Ascending aorta (tissue), 2 donors: ENCODE measurements around the gene CLASRP. TPM values are rescaled to one million over a fixed set of nuclear protein-coding genes. Genes with fewer than 3 reads are reported as not detected.
"Not testable (repeated sequence)": the region's sequence is repeated elsewhere in the genome, so short reads cannot be mapped to it uniquely, and the experiment has no call there.

ENCODE experiments used
- DNase-seq, 2 donors: peaks; one replicate each; pipeline ENCODE4 v3.0.0-alpha.2; 2019; ENCODE audit warnings: low spot score in 2 of 2
- H3K27ac ChIP-seq, 2 donors: fragments of 200-600 bp; sonication (generic); one replicate each; pipeline ENCODE4 v1.5.1; 2016 to 2017; ENCODE audit warnings: mild to moderate bottlenecking in 1 of 2
- H3K27me3 ChIP-seq: fragments of 200-600 bp; sonication (generic); one replicate; pipeline ENCODE4 v1.5.1; 2017
- H3K36me3 ChIP-seq, 2 donors: fragments of 200-600 bp; sonication (generic); one replicate each; pipeline ENCODE4 v1.5.1; 2016
- H3K4me1 ChIP-seq, 2 donors: fragments of 200-600 bp; sonication (generic); one replicate each; pipeline ENCODE4 v1.5.1; 2016 to 2017; ENCODE audit warnings: mild to moderate bottlenecking in 1 of 2
- H3K4me3 ChIP-seq, 2 donors: fragments of 200-600 bp; sonication (generic); one replicate each; pipeline ENCODE4 v1.5.1; 2016 to 2017; ENCODE audit warnings: mild to moderate bottlenecking in 1 of 2
- H3K9me3 ChIP-seq, 2 donors: fragments of 200-600 bp; sonication (generic); one replicate each; pipeline ENCODE4 v1.5.1; 2016
- CTCF ChIP-seq, 3 experiments: fragments of 200-600 bp in 2 of 3; fragments of 450-650 bp in 1 of 3; sonication (generic) in 2 of 3; IDR thresholded peaks; one replicate each; pipeline ENCODE4 v1.5.1; 2016 to 2019; ENCODE audit warnings: antibody characterized with exemption in 3 of 3, mild to moderate bottlenecking in 1 of 3, moderate library complexity in 1 of 3
- intact Hi-C: fragments of 100-400 bp; cut with DNase I; formaldehyde crosslinking; loops from one replicate; pipeline ENCODE4 v1.15.1; 2023
- total RNA-seq: library from RNA; depleted of rRNA; stranded (reverse); fragments of >200 nt; gene quantifications from one replicate; pipeline ENCODE4 v1.1.0, GENCODE V29; 2016

CLASRP gene
- total RNA-seq, 1 donor from 2014 or later = 103 TPM

- DNase-seq = no peak
- Histone ChIP-seq H3K9me3 (no peaks in the 10 kb centered on the region), H3K4me1 (no peaks in the 10 kb centered on the region), H3K36me3 (peaks cover 34 to 46% of the 10 kb centered on the region in 2 donors), H3K27me3 (no peaks in the 10 kb centered on the region), H3K4me3 (no peak overlapping the region), H3K27ac (no peak overlapping the region)
- intact Hi-C loops = no loop called here
- TF ChIP-seq CTCF (IDR thresholded peaks at IDR 0.05) = no peak
Observed at GRCh38 chr19:44993526-44993925, 45.3 kb upstream of the CLASRP start.

- intact Hi-C loops = no loop called here
- H3K4me1 ChIP-seq = no peaks in the 10 kb centered on the region
- no peak overlapping the region for H3K27ac ChIP-seq
- no peaks in the 10 kb centered on the region for H3K27me3 ChIP-seq
- peaks cover 33 to 41% of the 10 kb centered on the region in 2 donors for H3K36me3 ChIP-seq
- no peaks in the 10 kb centered on the region for H3K9me3 ChIP-seq
- H3K4me3 ChIP-seq = no peak overlapping the region
- TF ChIP-seq CTCF (IDR thresholded peaks at IDR 0.05) = no peak
- DNase-seq = no peak
Observed at GRCh38 chr19:44993926-44994537, 44.8 kb upstream of the CLASRP start.

GRCh38 chr19:44998025-44998424 lies 40.8 kb upstream of the CLASRP start:
- Histone ChIP-seq H3K27me3 (no peaks in the 10 kb centered on the region), H3K4me1 (peaks cover 0 to 5% of the 10 kb centered on the region in 2 donors), H3K4me3 (no peak overlapping the region), H3K36me3 (peaks cover under 1% of the 10 kb centered on the region in 2 donors), H3K27ac (no peak overlapping the region), H3K9me3 (no peaks in the 10 kb centered on the region)
- intact Hi-C loops = no loop called here
- no peak for TF ChIP-seq CTCF (IDR thresholded peaks at IDR 0.05)
- no peak for DNase-seq

GRCh38 chr19:44999131-44999925 lies 39.5 kb upstream of the CLASRP start:
- H3K27me3 ChIP-seq, DNase-seq, H3K9me3 ChIP-seq, H3K4me1 ChIP-seq, H3K27ac ChIP-seq, intact Hi-C loops, H3K4me3 ChIP-seq, H3K36me3 ChIP-seq: not testable (repeated sequence)

GRCh38 chr19:45000665-45001064 lies 38.2 kb upstream of the CLASRP start:
- not testable (repeated sequence) for H3K27me3 ChIP-seq, H3K4me1 ChIP-seq, H3K36me3 ChIP-seq, H3K9me3 ChIP-seq, DNase-seq
- Histone ChIP-seq H3K27ac (peak overlapping the region; percentile 35 to 55), H3K4me3 (peak overlapping the region; percentile 35 to 100)
- intact Hi-C loops = loop anchor here (1.0 to 5.0 kb wide), 5 partner anchors 45 to 506 kb away; partner anchors contain the start of genes CLPTM1, TOMM40 and VASP

GRCh38 chr19:45001087-45001739 lies 37.6 kb upstream of the CLASRP start, which contains the start of gene RELB:
Gene RELB (plus strand): TSS chr19:45001464. CDS start chr19:45001580, 116 bp downstream.
- Histone ChIP-seq H3K36me3 (peaks cover 0 to 5% of the 10 kb centered on the region in 2 donors), H3K4me3 (peak within 1 kb of the TSS; percentile 82 to 100), H3K4me1 (peaks cover 0 to 5% of the 10 kb centered on the region in 2 donors), H3K9me3 (no peaks in the 10 kb centered on the region), H3K27me3 (no peaks in the 10 kb centered on the region), H3K27ac (peak within 1 kb of the TSS; percentile 99 to 100)
- DNase-seq = peak; percentile 73 to 97
- TF ChIP-seq CTCF (IDR thresholded peaks at IDR 0.05) = no peak
- intact Hi-C loops = loop anchor here (1.0 to 5.0 kb wide), 5 partner anchors 46 to 506 kb away; partner anchors contain the start of genes CLPTM1, TOMM40 and VASP
